GM18499 (cell line): ENCODE data around the gene OPN3.
"Not testable (repeated sequence)": the region's sequence is repeated elsewhere in the genome, so short reads cannot be mapped to it uniquely, and the experiment has no call there.

Experiments
- ATAC-seq: cut with Tn5 transposase; IDR thresholded peaks from one replicate; pipeline ENCODE4 v1.9.1; 2021; ENCODE audit warnings: moderate number of reproducible peaks; ENCODE audit not compliant: insufficient read depth, unreplicated experiment

Gene OPN3

DNA sequence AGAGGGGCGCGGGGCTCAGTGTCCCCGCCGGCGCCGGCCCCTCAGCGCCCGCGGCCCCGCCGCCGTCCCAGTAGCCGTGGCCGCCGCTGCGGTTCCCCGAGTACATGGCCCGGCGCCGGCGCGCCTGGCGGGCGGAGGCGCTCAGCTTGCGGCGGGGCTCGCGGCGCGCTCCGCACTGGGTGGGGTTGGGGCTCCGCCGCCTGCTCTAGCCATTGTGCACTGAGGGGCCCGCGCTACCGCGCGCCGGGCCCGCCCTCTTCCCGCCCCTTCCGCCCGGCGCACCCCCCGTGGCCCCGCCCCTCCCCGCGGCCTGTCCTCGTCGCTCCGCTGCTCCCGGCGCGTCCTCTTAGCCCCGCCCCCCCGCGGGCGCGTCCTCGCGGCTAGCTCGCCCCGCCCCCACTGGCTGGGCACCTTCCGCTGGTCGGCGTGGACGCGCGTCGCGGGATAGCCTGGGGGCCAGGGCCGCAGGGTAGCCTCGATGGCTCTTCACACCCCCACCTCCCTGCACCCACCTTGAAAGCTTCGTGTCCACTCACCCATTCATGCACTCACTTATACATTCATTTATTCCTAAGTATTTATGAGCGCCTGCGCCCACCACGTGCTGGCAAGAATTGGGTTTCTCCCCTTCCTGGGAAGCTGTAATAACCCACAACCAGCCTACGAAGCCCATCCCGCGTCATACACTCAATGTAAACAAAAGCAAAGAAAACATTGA lies at the start of gene OPN3, which contains the start of gene CHML:
Gene OPN3, minus strand, starts transcription at position 221 of the 718 bp plus-strand sequence. Its CDS starts 115 bp downstream, at position 106.
Gene CHML, minus strand, starts transcription at position 221 of the 718 bp plus-strand sequence. CDS start 4,603 bp downstream, outside the sequence.
- peak; percentile 51 for ATAC-seq

- ATAC-seq = no peak
These were observed 48.8 kb upstream of the OPN3 start for GRCh38 chr1:241688940-241689368.

GRCh38 chr1:241684108-241684507 lies 43.9 kb upstream of the OPN3 start:
- ATAC-seq = no peak

- no peak for ATAC-seq
These were observed 42.8 kb upstream of the OPN3 start for GRCh38 chr1:241682921-241683320.

- not testable (repeated sequence) for ATAC-seq
These were observed 41.8 kb upstream of the OPN3 start for GRCh38 chr1:241681861-241682448.

- ATAC-seq = no peak
These were observed 39.8 kb upstream of the OPN3 start for GRCh38 chr1:241679961-241680360.

- ATAC-seq = no peak
These were observed 39.2 kb upstream of the OPN3 start for GRCh38 chr1:241679404-241679803.

DNA sequence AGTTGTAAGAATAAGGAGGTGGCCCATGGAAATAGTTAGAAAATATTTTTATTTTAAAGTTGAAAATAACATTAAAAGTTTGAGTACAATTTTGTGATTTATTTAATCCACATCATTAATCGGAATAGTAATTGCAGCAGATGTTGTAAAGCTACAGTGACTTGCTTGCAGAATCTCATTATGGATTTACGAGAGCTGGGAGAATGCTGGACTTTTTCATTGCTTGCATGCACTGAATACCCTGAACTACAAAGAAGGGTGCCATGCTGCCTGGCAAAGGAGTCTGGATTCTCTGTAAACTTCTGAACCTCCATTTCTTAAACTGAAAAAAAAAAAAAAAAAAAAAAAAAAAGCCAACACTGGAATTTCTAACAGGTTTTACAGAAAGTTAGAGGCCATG lies 38.4 kb upstream of the OPN3 start:
- ATAC-seq = no peak

DNA sequence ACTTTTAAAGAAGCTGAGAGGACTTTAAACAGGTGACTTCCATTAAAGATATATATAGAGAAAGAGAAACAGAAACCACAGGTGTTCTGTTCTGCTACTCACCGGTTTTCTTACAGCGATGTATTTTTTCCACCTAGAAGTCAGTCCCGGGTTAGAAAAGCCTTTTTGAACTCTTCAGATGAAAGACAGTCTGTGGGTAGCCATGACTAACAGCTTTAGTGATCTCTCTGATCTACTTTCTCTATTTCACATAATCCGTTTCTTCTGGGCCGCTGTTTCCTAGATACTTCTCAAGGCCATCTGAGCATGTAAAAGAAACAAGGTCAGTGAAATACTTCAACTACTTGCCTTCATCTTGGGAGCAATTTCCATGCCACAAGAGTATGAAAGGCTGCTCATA lies 37.0 kb upstream of the OPN3 start:
- ATAC-seq = peak; percentile 97

DNA sequence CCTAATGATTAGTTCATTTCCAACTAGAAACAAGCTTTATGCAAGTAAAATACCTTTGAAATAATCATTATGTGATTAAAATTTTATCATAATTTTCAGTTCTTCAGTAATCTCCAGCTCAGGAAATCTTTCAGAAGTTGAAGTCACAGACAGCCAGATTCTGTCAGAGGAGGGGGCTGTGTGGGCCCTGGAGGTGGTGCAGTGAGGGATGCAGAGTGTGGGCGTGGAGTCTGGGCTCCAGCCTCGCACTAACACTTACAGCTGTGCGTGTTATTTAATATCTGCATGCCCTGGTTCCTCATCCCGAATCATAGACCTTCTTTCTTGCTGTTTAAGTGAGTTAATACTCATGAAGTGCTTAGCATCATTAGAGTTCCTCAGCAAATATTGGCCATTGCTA lies 35.8 kb upstream of the OPN3 start:
- no peak for ATAC-seq

- ATAC-seq = no peak
These were observed 34.7 kb upstream of the OPN3 start for GRCh38 chr1:241674805-241675384.

DNA sequence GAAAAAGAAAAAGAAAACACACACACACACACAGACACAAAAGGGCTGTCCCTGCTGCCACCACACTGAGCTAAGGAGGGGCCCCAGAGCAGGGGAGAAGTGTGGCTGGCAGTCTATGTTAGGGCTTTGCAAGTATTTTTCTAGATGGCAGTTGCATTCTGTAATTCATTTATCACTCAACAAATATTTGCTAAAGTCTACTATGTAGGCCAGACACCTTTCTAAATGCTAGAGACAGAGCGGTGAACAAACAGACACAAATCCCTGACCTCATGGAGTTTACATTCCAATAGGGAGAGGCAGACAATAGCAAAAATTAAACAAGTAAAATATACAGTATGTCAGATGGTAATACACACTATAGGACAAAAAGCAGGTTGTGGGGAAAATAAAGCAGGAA lies 32.1 kb upstream of the OPN3 start:
- ATAC-seq = no peak

- no peak for ATAC-seq
These were observed 26.2 kb upstream of the OPN3 start for GRCh38 chr1:241666419-241666818.

- no peak for ATAC-seq
These were observed 20.3 kb upstream of the OPN3 start for GRCh38 chr1:241660424-241660972.

- ATAC-seq = not testable (repeated sequence)
These were observed 18.8 kb upstream of the OPN3 start for GRCh38 chr1:241659016-241659415.

- no peak for ATAC-seq
These were observed 18.1 kb upstream of the OPN3 start for GRCh38 chr1:241658081-241658793.

DNA sequence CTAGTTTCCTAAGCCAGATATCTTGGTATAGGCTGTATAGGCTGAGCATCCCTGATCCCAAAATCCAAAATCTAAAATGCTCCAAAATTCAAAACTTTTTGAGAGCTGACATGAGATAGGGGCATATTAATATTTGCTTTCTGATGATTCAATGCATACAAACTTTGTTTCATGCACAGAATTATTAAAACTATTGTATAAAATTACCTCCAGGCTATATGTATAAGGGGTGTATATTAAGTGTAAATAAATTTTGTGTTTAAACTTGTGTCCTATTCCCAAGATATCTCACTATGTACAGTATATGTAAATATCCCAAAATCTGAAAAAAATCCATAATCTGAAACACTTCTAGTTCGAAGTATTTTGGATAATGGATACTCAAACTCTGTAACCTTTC lies 14.5 kb upstream of the OPN3 start:
- no peak for ATAC-seq

DNA sequence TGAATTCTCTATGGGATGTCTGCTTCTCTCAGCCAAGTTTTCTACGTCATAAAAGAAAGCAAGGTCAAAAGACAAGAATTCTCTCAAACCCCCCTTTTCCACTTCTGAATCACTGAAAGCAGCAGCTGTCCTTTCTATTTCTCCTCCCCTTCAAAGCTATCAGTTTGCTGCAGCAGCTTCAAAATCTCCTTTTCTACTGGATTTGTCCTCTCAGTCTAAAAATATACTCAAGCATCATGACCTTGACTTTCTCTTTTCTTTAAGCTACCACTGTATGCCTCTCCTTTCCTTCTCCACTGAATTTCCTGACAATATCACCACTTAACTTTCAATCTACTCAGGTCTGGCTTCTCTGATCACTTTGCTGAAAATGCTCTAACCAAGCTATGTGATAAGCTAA lies 13.8 kb upstream of the OPN3 start:
- no peak for ATAC-seq

DNA sequence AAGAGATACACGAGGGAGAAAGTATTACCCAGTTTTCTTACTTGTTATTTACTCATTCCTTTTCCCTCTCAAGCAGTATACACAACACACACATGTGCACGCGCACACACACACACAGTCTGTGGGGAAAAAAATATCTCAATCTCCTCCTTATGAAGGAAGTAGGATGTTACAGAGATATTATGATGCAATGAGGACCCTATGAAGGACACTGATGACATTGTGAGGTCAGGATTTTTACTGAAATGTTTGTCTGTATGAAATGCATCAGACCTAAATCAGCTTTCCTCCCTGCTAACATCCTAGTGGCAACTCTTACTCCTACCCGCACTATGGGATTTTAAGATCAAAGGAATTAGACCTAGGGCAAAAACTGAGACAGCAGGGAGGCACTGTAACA lies 11.8 kb upstream of the OPN3 start, which contains the start of gene WDR64:
Gene WDR64, plus strand, starts transcription at position 270 of the 400 bp plus-strand sequence. CDS start 204 bp downstream, outside the sequence.
- no peak for ATAC-seq

GRCh38 chr1:241648159-241648558 lies 8.0 kb upstream of the OPN3 start:
- ATAC-seq = no peak
